Measurements from ENCODE around the gene ATP2B3. TPM values are rescaled to one million over a fixed set of nuclear protein-coding genes. Genes with fewer than 3 reads are reported as not detected.

Gene ATP2B3
- total RNA-seq, 4 donors from 2014 or later: not detected

DNA sequence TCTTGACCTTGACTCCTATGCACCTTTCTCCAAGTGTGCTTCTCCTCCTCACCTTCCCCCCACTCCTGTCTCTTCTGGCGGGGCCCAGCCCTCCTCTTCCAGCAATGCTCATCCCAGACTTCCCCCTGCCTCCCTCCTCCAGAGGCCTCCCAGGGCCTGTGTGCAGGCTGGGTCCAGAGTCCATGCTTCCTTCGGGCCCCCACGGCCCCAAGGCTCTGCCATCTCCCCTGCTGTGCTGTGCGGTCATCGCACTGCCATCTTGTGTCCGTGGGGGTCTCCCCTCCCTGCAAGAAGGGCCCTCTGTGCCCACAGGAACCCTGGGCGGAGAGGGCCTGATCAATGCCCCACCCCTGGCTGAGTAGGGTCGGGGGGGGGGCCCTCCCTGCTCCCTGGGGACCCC, 27.3 kb downstream of the ATP2B3 start:
- H3K4me3 ChIP-seq (replicated peaks in 1 of 3): no peak overlapping the region
- no peaks in the 10 kb centered on the region for H3K4me1 ChIP-seq
- 69 to 94% methylated on average over 1 to 5 of the region's 8 CpGs for WGBS, 2 donors
- no peak for DNase-seq
- H3K27ac ChIP-seq: no peak overlapping the region
- H3K9me3 ChIP-seq: no peaks in the 10 kb centered on the region
- H3K36me3 ChIP-seq: no peaks in the 10 kb centered on the region
- TF ChIP-seq POLR2A (IDR thresholded peaks at IDR 0.05): no peak
- TF ChIP-seq, protein P1, sequence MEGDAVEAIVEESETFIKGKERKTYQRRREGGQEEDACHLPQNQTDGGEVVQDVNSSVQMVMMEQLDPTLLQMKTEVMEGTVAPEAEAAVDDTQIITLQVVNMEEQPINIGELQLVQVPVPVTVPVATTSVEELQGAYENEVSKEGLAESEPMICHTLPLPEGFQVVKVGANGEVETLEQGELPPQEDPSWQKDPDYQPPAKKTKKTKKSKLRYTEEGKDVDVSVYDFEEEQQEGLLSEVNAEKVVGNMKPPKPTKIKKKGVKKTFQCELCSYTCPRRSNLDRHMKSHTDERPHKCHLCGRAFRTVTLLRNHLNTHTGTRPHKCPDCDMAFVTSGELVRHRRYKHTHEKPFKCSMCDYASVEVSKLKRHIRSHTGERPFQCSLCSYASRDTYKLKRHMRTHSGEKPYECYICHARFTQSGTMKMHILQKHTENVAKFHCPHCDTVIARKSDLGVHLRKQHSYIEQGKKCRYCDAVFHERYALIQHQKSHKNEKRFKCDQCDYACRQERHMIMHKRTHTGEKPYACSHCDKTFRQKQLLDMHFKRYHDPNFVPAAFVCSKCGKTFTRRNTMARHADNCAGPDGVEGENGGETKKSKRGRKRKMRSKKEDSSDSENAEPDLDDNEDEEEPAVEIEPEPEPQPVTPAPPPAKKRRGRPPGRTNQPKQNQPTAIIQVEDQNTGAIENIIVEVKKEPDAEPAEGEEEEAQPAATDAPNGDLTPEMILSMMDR (IDR thresholded peaks at IDR 0.05): no peak
- H3K27me3 ChIP-seq: no peaks in the 10 kb centered on the region
- intact Hi-C loops (cut with DNase I): no loop called here

DNA sequence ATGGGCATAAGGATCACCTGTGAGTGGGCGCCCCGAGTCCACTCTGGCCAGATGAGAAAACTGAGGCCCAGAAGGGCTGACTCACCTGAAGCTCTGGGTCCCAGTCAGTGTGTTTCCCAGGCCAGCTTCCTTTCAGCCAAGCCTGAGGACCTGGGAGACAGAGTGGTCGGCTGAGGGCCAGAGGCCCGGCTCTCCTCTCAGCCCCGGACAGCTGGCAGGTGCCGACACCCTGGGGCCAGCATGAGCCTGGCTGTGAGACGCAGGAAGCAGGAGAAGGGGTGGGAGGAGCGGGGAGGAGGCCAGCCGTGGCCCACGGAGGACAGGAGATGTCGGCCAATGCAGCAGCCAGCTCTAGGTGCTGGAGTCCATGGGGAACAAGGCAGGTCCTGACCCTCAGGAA, 28.9 kb downstream of the ATP2B3 start:
- intact Hi-C loops (cut with DNase I): no loop called here
- DNase-seq: no peak
- no peak overlapping the region for H3K4me3 ChIP-seq (replicated peaks in 1 of 3)
- H3K9me3 ChIP-seq: no peaks in the 10 kb centered on the region
- no peaks in the 10 kb centered on the region for H3K36me3 ChIP-seq
- H3K27ac ChIP-seq: no peak overlapping the region
- WGBS, 2 donors: 77 to 84% methylated on average over 5 of the region's 11 CpGs
- no peaks in the 10 kb centered on the region for H3K4me1 ChIP-seq
- H3K27me3 ChIP-seq: no peaks in the 10 kb centered on the region
- TF ChIP-seq POLR2A (IDR thresholded peaks at IDR 0.05): no peak
- TF ChIP-seq, protein P1 (IDR thresholded peaks at IDR 0.05): no peak

DNA sequence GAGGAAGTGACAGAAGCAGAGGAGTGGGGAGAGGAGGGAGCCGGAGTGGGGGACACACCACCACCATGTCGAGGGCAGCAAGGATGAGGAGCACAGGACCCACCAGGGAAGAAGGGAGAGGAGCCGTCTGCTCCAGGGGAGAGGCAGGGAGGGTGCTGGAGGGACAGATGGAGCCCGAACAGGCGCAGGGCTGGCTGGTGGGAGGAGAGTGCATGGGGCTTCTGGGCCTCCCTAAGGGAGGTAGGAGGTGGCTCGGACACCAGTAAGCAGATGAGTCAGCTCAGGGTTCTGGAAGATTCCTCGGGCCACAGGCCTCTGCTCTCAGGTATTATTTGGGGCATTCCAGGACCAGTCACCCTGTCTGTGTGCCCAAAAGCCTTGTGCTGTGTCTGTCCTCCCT, 29.8 kb downstream of the ATP2B3 start:
- H3K4me1 ChIP-seq: no peaks in the 10 kb centered on the region
- WGBS, 2 donors: 63 to 65% methylated on average over 5 to 7 of the region's 7 CpGs

DNA sequence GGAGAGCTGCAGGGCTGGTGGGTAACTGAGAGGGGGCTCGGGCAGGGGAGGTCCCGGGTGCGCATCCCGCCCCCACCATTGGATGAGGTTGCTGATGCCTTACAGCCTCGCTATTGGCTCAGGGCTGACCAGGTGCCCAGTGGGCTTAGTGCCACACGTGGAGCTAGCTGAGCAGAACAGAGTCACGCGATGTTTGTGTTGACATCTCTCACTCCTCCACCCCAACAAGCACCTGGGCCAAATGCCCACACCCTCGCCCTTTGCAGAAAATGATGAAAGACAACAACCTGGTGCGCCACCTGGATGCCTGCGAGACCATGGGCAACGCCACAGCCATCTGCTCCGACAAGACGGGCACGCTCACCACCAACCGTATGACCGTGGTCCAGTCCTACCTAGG, 31.8 kb downstream of the ATP2B3 start:
- Histone ChIP-seq H3K36me3 (no peaks in the 10 kb centered on the region), H3K27ac (no peak overlapping the region), H3K4me3 (replicated peaks in 1 of 3) (no peak overlapping the region), H3K4me1 (no peaks in the 10 kb centered on the region), H3K27me3 (no peaks in the 10 kb centered on the region), H3K9me3 (no peaks in the 10 kb centered on the region)
- no peak for DNase-seq
- no peak for TF ChIP-seq POLR2A (IDR thresholded peaks at IDR 0.05)
- TF ChIP-seq, protein P1 (IDR thresholded peaks at IDR 0.05): no peak
- intact Hi-C loops (cut with DNase I): no loop called here
- WGBS, 2 donors: 100% methylated on average over 1 of the region's 17 CpGs; no CpG with 5 or more reads in 1 of the 2 donors

More for the DNA sequence above, 29.8 kb downstream of the ATP2B3 start:
- no peak for DNase-seq
- intact Hi-C loops (cut with DNase I): no loop called here
- Histone ChIP-seq H3K4me3 (replicated peaks in 1 of 3) (no peak overlapping the region), H3K27me3 (no peaks in the 10 kb centered on the region), H3K36me3 (no peaks in the 10 kb centered on the region), H3K27ac (no peak overlapping the region), H3K9me3 (no peaks in the 10 kb centered on the region)
- TF ChIP-seq, protein P1 (IDR thresholded peaks at IDR 0.05): no peak
- TF ChIP-seq POLR2A (IDR thresholded peaks at IDR 0.05): no peak

DNA sequence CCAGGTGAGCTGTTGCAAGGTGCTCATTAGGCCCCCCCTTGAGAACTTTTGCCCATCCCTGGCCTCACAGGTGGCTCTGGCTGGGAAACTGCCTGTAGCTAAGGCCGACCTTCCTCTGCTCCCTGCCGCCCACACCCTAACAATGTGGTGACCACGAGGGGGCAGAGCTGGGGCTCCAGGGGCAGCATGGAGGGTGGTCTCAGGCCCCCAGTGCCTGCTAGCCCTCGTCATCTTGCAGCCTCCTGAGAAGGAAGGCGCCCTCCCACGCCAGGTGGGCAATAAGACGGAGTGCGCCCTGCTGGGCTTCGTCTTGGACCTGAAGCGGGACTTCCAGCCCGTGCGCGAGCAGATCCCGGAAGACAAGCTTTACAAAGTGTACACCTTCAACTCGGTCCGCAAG, 32.4 kb downstream of the ATP2B3 start:
- TF ChIP-seq, protein P1 (IDR thresholded peaks at IDR 0.05): no peak
- no peak for TF ChIP-seq POLR2A (IDR thresholded peaks at IDR 0.05)
- no peak for DNase-seq
- Histone ChIP-seq H3K9me3 (no peaks in the 10 kb centered on the region), H3K36me3 (no peaks in the 10 kb centered on the region), H3K27me3 (no peaks in the 10 kb centered on the region), H3K27ac (no peak overlapping the region), H3K4me1 (no peaks in the 10 kb centered on the region), H3K4me3 (replicated peaks in 1 of 3) (no peak overlapping the region)
- intact Hi-C loops (cut with DNase I): no loop called here
- 60% methylated on average over 1 of the region's 16 CpGs; no CpG with 5 or more reads in 1 of the 2 donors for WGBS, 2 donors
